Activated naive CD4-positive, alpha-beta T cell treated with anti-CD3 and anti-CD28 coated beads, Interleukin-2, amount 10 ng/mL, durations not matched to agents 7 days and 5 days (primary cell): ENCODE results near the gene XYLT1.

Source experiments
- CTCF ChIA-PET: fragments of 350-600 bp; sonication (Branson Sonifier 250); formaldehyde crosslinking; loops from one replicate; lab custom pipeline; 2021; ENCODE audit warnings: antibody characterized with exemption; lab: Charles Lee
- DNase-seq: peaks from one replicate; pipeline ENCODE4 v3.0.0-alpha.2; 2020
- H3K27ac Mint-ChIP-seq: one replicate; pipeline ENCODE4 v1.8.0; 2021; ENCODE audit warnings: mild to moderate bottlenecking, moderate library complexity, mixed read lengths
- H3K27me3 Mint-ChIP-seq: one replicate; pipeline ENCODE4 v1.8.0; 2021; ENCODE audit warnings: mild to moderate bottlenecking, mixed read lengths
- H3K36me3 Mint-ChIP-seq: one replicate; pipeline ENCODE4 v1.8.0; 2021; ENCODE audit warnings: mixed read lengths
- H3K4me1 Mint-ChIP-seq: one replicate; pipeline ENCODE4 v1.8.0; 2021; ENCODE audit warnings: mixed read lengths
- H3K4me3 Mint-ChIP-seq: one replicate; pipeline ENCODE4 v1.8.0; 2021; ENCODE audit warnings: mild to moderate bottlenecking, moderate library complexity, mixed read lengths
- H3K9me3 Mint-ChIP-seq: one replicate; pipeline ENCODE4 v1.8.0; 2021; ENCODE audit warnings: mixed read lengths

The XYLT1 gene

GRCh38 chr16:17362183-17362582 is 108.6 kb downstream of the XYLT1 start:
- CTCF ChIA-PET, result interaction anchor here (1.2 kb wide), 1 partner anchor 10 kb away, joined by 5 read pairs; no protein-coding TSS in a partner anchor
- Mint-ChIP-seq H3K27ac (peak overlapping the region; percentile 78), H3K4me1 (peaks cover 98% of the 10 kb centered on the region), H3K36me3 (peaks cover 49% of the 10 kb centered on the region), H3K4me3 (no peak overlapping the region), H3K27me3 (no peaks in the 10 kb centered on the region), H3K9me3 (peaks cover 3% of the 10 kb centered on the region)
- no peak for DNase-seq

GRCh38 chr16:17360693-17361122 is 110.1 kb downstream of the XYLT1 start:
- peaks cover 85% of the 10 kb centered on the region for H3K4me1 Mint-ChIP-seq
- H3K27me3 Mint-ChIP-seq, result no peaks in the 10 kb centered on the region
- no peaks in the 10 kb centered on the region for H3K9me3 Mint-ChIP-seq
- peaks cover 53% of the 10 kb centered on the region for H3K36me3 Mint-ChIP-seq
- CTCF ChIA-PET, result interaction anchor here (1.3 to 2.6 kb wide), 3 partner anchors 10 to 108 kb away, joined by 3 to 9 read pairs (median 5); no protein-coding TSS in a partner anchor
- peak overlapping the region; percentile 83 for H3K27ac Mint-ChIP-seq
- H3K4me3 Mint-ChIP-seq, result no peak overlapping the region
- no peak for DNase-seq

GRCh38 chr16:17359788-17360390 is 110.9 kb downstream of the XYLT1 start:
- Mint-ChIP-seq H3K4me1 (peaks cover 77% of the 10 kb centered on the region), H3K9me3 (no peaks in the 10 kb centered on the region), H3K27me3 (no peaks in the 10 kb centered on the region), H3K36me3 (peaks cover 54% of the 10 kb centered on the region), H3K27ac (peak overlapping the region; percentile 83), H3K4me3 (peak overlapping the region; percentile 15)
- CTCF ChIA-PET, result interaction anchor here (0.6 to 2.6 kb wide), 7 partner anchors 11 to 245 kb away, joined by 3 to 9 read pairs (median 3); no protein-coding TSS in a partner anchor
- peak; percentile 42 for DNase-seq

DNA sequence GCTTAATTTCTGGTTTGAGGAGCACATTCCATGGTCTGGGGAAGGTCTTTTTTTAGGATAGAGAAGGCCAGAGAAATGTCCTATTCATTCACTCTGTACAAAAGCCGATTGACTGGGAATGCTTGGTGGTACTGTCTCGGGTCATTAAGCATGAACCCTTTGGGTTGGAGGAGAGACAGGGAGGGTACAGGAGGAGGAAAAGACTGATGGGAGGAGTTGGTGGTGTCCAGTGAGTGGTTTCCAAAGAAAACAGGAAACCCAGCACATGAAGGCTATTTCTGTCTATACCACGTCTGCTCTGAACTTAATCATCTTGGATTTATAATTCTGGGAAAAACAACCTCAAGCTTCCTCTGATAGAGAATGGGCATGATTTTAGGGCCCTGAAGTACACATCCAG is 111.9 kb downstream of the XYLT1 start:
- no peak overlapping the region for H3K4me3 Mint-ChIP-seq
- peaks cover 70% of the 10 kb centered on the region for H3K4me1 Mint-ChIP-seq
- H3K27ac Mint-ChIP-seq, result peak overlapping the region; percentile 83
- peaks cover 59% of the 10 kb centered on the region for H3K36me3 Mint-ChIP-seq
- no peaks in the 10 kb centered on the region for H3K9me3 Mint-ChIP-seq
- CTCF ChIA-PET, result interaction anchor here (1.3 to 2.6 kb wide), 4 partner anchors 12 to 108 kb away, joined by 3 to 9 read pairs (median 6); no protein-coding TSS in a partner anchor
- DNase-seq, result no peak
- no peaks in the 10 kb centered on the region for H3K27me3 Mint-ChIP-seq

DNA sequence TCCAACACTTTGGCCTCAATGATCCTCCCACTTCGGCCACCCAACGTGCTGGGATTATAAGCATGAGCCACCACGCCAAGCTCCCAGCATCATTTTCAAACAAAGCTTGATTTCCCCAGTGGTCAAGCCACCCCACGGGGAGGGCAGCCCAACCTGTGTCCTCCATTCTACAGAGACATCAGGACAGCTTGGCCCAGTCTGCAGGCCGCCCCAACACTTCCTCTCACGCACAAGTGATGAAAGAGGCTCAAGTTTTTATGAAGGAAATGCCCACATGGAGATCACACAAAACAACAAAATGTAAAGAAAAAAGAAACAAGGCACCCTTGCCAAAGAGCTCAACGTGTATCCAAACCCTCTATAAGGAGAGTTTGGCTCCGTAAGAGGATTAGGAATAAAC is 112.4 kb downstream of the XYLT1 start:
- DNase-seq, result no peak
- peaks cover 69% of the 10 kb centered on the region for H3K4me1 Mint-ChIP-seq
- no peak overlapping the region for H3K27ac Mint-ChIP-seq
- H3K4me3 Mint-ChIP-seq, result no peak overlapping the region
- H3K36me3 Mint-ChIP-seq, result peaks cover 63% of the 10 kb centered on the region
- no peaks in the 10 kb centered on the region for H3K9me3 Mint-ChIP-seq
- no peaks in the 10 kb centered on the region for H3K27me3 Mint-ChIP-seq
- CTCF ChIA-PET, result interaction anchor here (1.9 to 2.6 kb wide), 2 partner anchors 11 to 13 kb away, joined by 8 to 9 read pairs; no protein-coding TSS in a partner anchor

- Mint-ChIP-seq H3K27me3 (no peaks in the 10 kb centered on the region), H3K4me3 (no peak overlapping the region)
- CTCF ChIA-PET, result no interaction called here
Measured at GRCh38 chr16:17357307-17358062, 113.3 kb downstream of the XYLT1 start.

GRCh38 chr16:17356243-17356933 is 114.4 kb downstream of the XYLT1 start:
- Mint-ChIP-seq H3K4me3 (no peak overlapping the region), H3K27ac (no peak overlapping the region), H3K9me3 (no peaks in the 10 kb centered on the region), H3K4me1 (peaks cover 68% of the 10 kb centered on the region), H3K27me3 (no peaks in the 10 kb centered on the region), H3K36me3 (peaks cover 59% of the 10 kb centered on the region)
- CTCF ChIA-PET, result no interaction called here
- DNase-seq, result no peak

More at GRCh38 chr16:17357307-17358062, 113.3 kb downstream of the XYLT1 start:
- DNase-seq, result no peak
- H3K27ac Mint-ChIP-seq, result peak overlapping the region; percentile 9
- H3K36me3 Mint-ChIP-seq, result peaks cover 61% of the 10 kb centered on the region
- no peaks in the 10 kb centered on the region for H3K9me3 Mint-ChIP-seq
- H3K4me1 Mint-ChIP-seq, result peaks cover 69% of the 10 kb centered on the region

- Mint-ChIP-seq H3K36me3 (peaks cover 57% of the 10 kb centered on the region), H3K27ac (no peak overlapping the region)
Measured at GRCh38 chr16:17354685-17355084, 116.1 kb downstream of the XYLT1 start.

DNA sequence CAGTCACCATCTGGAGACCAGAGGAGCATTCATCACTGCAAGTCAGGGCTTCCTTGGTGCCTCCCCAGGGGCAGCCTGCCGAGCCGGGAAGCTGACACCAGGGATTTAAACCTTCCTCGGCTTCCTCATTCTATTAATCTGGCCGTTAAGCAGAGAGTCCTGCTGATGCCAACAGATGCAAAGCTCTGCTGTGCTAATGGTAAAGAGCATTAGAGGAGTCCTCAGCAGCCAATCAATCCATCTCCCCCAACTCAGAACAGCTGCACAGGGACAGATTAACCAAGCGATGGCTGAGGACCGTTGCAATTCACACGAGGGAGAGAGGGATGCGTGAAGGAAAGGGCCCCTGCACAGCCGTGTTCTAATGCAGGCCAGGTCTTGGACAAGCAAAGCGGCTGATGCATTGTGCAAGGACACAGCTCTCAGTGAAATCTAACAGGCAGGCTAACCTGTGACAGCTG is 116.6 kb downstream of the XYLT1 start:
- Mint-ChIP-seq H3K27me3 (no peaks in the 10 kb centered on the region), H3K4me1 (peaks cover 61% of the 10 kb centered on the region), H3K9me3 (no peaks in the 10 kb centered on the region), H3K27ac (no peak overlapping the region), H3K4me3 (no peak overlapping the region), H3K36me3 (peaks cover 62% of the 10 kb centered on the region)
- CTCF ChIA-PET, result no interaction called here
- no peak for DNase-seq

More at GRCh38 chr16:17354685-17355084, 116.1 kb downstream of the XYLT1 start:
- no peak overlapping the region for H3K4me3 Mint-ChIP-seq
- DNase-seq, result no peak
- H3K4me1 Mint-ChIP-seq, result peaks cover 62% of the 10 kb centered on the region
- H3K9me3 Mint-ChIP-seq, result no peaks in the 10 kb centered on the region
- CTCF ChIA-PET, result no interaction called here
- H3K27me3 Mint-ChIP-seq, result no peaks in the 10 kb centered on the region

GRCh38 chr16:17353561-17353960 is 117.2 kb downstream of the XYLT1 start:
- CTCF ChIA-PET, result no interaction called here
- Mint-ChIP-seq H3K36me3 (peaks cover 64% of the 10 kb centered on the region), H3K27ac (no peak overlapping the region), H3K4me3 (no peak overlapping the region), H3K9me3 (no peaks in the 10 kb centered on the region), H3K27me3 (no peaks in the 10 kb centered on the region), H3K4me1 (peaks cover 61% of the 10 kb centered on the region)
- DNase-seq, result no peak

DNA sequence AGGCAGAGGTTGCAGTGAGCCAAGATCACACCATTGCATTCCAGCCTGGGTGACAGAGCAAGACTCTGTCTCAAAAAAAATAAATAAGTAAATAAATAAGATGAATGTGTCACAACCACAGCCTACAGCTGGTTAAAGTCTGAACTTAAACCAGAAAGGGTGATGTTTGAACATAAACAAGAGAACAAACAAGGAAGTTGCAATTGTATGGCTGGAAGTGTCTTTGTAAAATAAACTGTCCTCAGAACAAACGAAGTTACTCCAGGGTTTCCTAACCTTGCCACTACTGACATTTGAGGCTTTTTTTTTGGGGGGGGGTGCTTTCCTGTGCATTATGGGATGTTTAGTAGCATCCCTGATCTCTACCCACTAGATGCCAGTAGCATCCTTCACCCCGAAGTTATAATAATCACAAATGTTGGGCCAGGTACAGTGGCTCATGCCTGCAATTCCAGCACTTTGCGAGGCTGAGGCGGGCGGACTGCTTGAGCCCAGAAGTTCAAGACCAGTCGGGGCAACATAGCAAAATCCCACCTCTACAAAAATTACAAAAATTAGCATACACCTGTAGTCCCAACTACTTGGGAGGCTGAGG is 119.2 kb downstream of the XYLT1 start:
- Mint-ChIP-seq H3K36me3 (peaks cover 60% of the 10 kb centered on the region), H3K4me3 (no peak overlapping the region), H3K27me3 (no peaks in the 10 kb centered on the region), H3K27ac (no peak overlapping the region), H3K4me1 (peaks cover 68% of the 10 kb centered on the region), H3K9me3 (no peaks in the 10 kb centered on the region)
- CTCF ChIA-PET, result interaction anchor here (1.3 to 1.9 kb wide), 4 partner anchors 11 to 116 kb away, joined by 3 to 10 read pairs (median 4); no protein-coding TSS in a partner anchor
- DNase-seq, result no peak

GRCh38 chr16:17350207-17350606 is 120.6 kb downstream of the XYLT1 start:
- H3K27ac Mint-ChIP-seq, result no peak overlapping the region
- peaks cover 52% of the 10 kb centered on the region for H3K36me3 Mint-ChIP-seq
- H3K4me3 Mint-ChIP-seq, result no peak overlapping the region
- no peak for DNase-seq
- H3K9me3 Mint-ChIP-seq, result no peaks in the 10 kb centered on the region
- H3K27me3 Mint-ChIP-seq, result no peaks in the 10 kb centered on the region
- CTCF ChIA-PET, result no interaction called here
- H3K4me1 Mint-ChIP-seq, result peaks cover 76% of the 10 kb centered on the region

DNA sequence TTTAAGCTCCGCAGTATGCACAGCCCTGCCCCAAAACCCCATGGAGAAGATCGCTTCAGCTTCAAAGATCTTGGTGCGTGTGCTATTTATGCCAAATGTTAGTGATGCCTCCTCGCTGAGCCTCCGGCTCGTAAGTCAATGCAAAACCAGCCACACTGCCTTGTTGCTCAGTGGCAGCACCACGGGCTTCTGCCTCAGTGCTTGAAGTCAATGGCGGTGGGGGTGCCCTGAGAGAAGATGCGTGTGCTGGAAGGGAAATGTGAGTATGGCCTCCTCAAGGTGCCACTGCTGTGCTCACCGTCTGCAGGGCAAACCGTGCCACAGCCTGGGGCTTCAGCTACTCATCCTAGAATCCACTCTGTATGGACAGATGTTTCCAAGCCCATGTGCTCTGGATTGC is 121.9 kb downstream of the XYLT1 start:
- no peak for DNase-seq
- Mint-ChIP-seq H3K4me1 (peaks cover 84% of the 10 kb centered on the region), H3K36me3 (peaks cover 42% of the 10 kb centered on the region), H3K4me3 (no peak overlapping the region), H3K27ac (peak overlapping the region; percentile 98), H3K9me3 (no peaks in the 10 kb centered on the region), H3K27me3 (no peaks in the 10 kb centered on the region)
- CTCF ChIA-PET, result interaction anchor here (5.1 kb wide), 1 partner anchor 120 kb away, joined by 24 read pairs; no protein-coding TSS in a partner anchor
